ENCODE data around the gene ANAPC16.

- TF ChIP-seq EZH2 (IDR thresholded peaks at IDR 0.05) (no peak), EZH2phosphoT487 (IDR thresholded peaks at IDR 0.05; ENCODE audit: borderline replicate concordance) (no peak), POLR2A (IDR thresholded peaks at IDR 0.05; ENCODE audit: borderline replicate concordance, extremely low read depth, insufficient read depth, insufficient read length) (no peak)
Observed at GRCh38 chr10:72171175-72171630, 44.6 kb upstream of the ANAPC16 start.
